Fibroblast of pulmonary artery (primary cell): Measurements from ENCODE around the gene PTPRC.

ENCODE experiments used
- DNase-seq: peaks from one replicate; pipeline ENCODE4 v3.0.0-alpha.2; 2010; ENCODE audit warnings: low read depth
- H3K4me3 ChIP-seq: replicated peaks from 2 replicates; pipeline ENCODE4 v1.5.1; 2011; ENCODE audit warnings: low read depth, mild to moderate bottlenecking, control low read depth, low read length, moderate library complexity
- TF ChIP-seq, protein P1 (sequence below): IDR thresholded peaks from 2 replicates; pipeline ENCODE4 v1.5.1; 2011; ENCODE audit warnings: mild to moderate bottlenecking, control low read depth, low read length, inconsistent platforms; ENCODE audit errors: missing control alignments

PTPRC gene

DNA sequence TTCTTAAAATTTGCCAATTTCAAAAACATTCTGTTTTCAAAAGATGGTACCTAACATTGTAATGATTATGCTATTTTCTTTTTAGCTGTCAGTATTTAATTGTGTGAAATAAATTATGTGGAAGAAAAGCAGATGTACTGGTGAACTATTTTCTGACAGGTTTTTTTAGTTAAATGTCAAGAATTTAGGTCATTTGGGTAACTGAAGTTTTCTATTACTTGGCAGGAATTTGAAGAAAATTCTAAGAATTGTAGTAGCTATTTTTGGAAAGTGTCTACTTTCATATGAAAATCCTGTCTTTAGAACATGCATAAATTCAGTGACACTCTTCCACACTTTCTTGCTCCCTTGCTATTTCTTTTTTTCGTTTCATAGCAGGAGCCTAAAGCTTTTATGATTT is 28.5 kb upstream of the PTPRC start:
- H3K4me3 ChIP-seq = no peak overlapping the region
- no peak for DNase-seq
- TF ChIP-seq, protein P1, sequence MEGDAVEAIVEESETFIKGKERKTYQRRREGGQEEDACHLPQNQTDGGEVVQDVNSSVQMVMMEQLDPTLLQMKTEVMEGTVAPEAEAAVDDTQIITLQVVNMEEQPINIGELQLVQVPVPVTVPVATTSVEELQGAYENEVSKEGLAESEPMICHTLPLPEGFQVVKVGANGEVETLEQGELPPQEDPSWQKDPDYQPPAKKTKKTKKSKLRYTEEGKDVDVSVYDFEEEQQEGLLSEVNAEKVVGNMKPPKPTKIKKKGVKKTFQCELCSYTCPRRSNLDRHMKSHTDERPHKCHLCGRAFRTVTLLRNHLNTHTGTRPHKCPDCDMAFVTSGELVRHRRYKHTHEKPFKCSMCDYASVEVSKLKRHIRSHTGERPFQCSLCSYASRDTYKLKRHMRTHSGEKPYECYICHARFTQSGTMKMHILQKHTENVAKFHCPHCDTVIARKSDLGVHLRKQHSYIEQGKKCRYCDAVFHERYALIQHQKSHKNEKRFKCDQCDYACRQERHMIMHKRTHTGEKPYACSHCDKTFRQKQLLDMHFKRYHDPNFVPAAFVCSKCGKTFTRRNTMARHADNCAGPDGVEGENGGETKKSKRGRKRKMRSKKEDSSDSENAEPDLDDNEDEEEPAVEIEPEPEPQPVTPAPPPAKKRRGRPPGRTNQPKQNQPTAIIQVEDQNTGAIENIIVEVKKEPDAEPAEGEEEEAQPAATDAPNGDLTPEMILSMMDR = no peak

GRCh38 chr1:198611219-198611618 is 27.6 kb upstream of the PTPRC start:
- H3K4me3 ChIP-seq = no peak overlapping the region
- no peak for DNase-seq
- TF ChIP-seq, protein P1 = no peak

GRCh38 chr1:198612471-198613260 is 26.2 kb upstream of the PTPRC start:
- no peak for DNase-seq
- H3K4me3 ChIP-seq = no peak overlapping the region
- TF ChIP-seq, protein P1 = no peak

- no peak overlapping the region for H3K4me3 ChIP-seq
- DNase-seq = no peak
- TF ChIP-seq, protein P1 = no peak
These were observed 21.4 kb upstream of the PTPRC start for GRCh38 chr1:198617406-198617805.

DNA sequence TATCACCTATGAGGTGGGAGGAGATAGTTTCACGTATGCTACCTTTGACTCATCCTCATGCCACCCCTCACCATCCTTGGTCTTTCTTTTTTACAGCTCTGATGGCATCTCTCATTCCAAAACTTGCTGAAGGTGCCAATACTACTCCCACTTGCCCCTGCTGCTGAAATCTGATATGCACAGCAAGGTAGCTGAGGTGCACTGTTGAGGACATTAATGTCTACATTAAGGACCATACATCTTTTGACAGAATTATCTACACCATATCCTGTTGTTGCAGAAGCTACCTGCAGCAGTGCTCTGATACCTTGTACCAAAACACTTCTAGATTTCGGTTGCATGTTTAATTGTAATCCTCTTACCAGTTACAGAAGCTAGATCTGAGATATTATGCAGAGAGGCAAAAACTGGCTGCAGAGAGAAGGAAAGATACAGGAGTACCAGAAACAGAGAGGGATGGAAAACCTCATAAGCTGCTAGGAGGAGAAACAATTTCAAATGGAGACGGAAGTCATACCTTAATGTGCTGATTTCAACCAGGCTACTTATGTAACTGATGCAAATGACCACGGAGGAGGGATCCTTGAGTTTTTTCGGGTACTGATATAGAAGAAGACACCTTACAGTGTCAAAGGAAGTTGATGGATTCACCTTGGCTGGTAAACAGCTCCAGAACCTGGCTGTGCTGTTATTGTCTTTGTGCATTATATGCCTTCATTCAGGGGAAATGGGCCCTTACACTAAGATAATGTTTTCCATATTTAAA is 19.3 kb upstream of the PTPRC start:
- TF ChIP-seq, protein P1 = no peak
- DNase-seq = no peak
- no peak overlapping the region for H3K4me3 ChIP-seq

DNA sequence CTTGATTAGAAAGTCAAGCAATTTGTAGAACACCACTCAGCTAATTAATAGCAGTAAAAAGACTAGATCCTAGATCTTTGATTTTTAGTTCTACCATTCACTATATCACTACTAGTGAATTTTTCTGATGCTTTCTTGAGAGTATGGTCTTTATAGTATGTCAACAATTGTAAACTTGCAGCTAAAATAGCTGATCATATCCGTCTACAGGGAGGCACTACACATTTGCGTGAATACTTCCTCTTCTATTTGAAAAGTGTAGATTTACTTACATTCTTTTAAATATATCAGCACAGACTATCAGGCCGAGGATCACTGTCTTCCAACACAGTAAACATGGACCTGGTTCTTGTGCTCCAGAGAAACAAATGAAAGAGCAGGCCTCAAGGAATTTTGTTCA is 18.6 kb upstream of the PTPRC start:
- no peak overlapping the region for H3K4me3 ChIP-seq
- no peak for DNase-seq
- TF ChIP-seq, protein P1 = no peak
